Measurements from ENCODE around the gene MXD1.
A peak's percentile ranks its signal among the peaks of the same experiment; 100 is the strongest.
"Not testable (repeated sequence)": the region's sequence is repeated elsewhere in the genome, so short reads cannot be mapped to it uniquely, and the experiment has no call there.

The MXD1 gene

GRCh38 chr2:69914950-69915945 is at the start of gene MXD1:
TSS of gene MXD1 (plus strand) at chr2:69915109. CDS start at chr2:69915331, 222 bp downstream.
- no peak for FAIRE-seq

- FAIRE-seq = no peak
These were observed 26.5 kb upstream of the MXD1 start for GRCh38 chr2:69888451-69888850.

GRCh38 chr2:69889302-69889701 is 25.6 kb upstream of the MXD1 start:
- FAIRE-seq = no peak

GRCh38 chr2:69890881-69891280 is 24.0 kb upstream of the MXD1 start:
- FAIRE-seq = no peak

GRCh38 chr2:69892838-69893424 is 22.0 kb upstream of the MXD1 start:
- FAIRE-seq = not testable (repeated sequence)

- FAIRE-seq = peak; percentile 23
These were observed 21.0 kb upstream of the MXD1 start, which contains the start of gene SNRNP27 for GRCh38 chr2:69893684-69894551. TSS of gene SNRNP27 (plus strand) at chr2:69893956. CDS start at chr2:69893985, 29 bp downstream.

- not testable (repeated sequence) for FAIRE-seq
These were observed 20.2 kb upstream of the MXD1 start for GRCh38 chr2:69894737-69895136.

- no peak for FAIRE-seq
These were observed 12.5 kb upstream of the MXD1 start for GRCh38 chr2:69902213-69902922.

GRCh38 chr2:69907216-69907615 is 7.7 kb upstream of the MXD1 start:
- no peak for FAIRE-seq

- peak; percentile 96 for FAIRE-seq
These were observed 2.8 kb upstream of the MXD1 start for GRCh38 chr2:69911985-69912563.

- peak; percentile 100 for FAIRE-seq
These were observed 552 bp upstream of the MXD1 start for GRCh38 chr2:69914164-69914949.

GRCh38 chr2:69916106-69916505 is 1.2 kb downstream of the MXD1 start:
- no peak for FAIRE-seq

- FAIRE-seq = no peak
These were observed 2.9 kb downstream of the MXD1 start for GRCh38 chr2:69917852-69918251.

- FAIRE-seq = no peak
These were observed 3.5 kb downstream of the MXD1 start for GRCh38 chr2:69918401-69918800.

GRCh38 chr2:69923116-69923515 is 8.2 kb downstream of the MXD1 start:
- FAIRE-seq = no peak

- no peak for FAIRE-seq
These were observed 12.1 kb downstream of the MXD1 start for GRCh38 chr2:69926849-69927515.

GRCh38 chr2:69931832-69932595 is 17.1 kb downstream of the MXD1 start:
- no peak for FAIRE-seq

- no peak for FAIRE-seq
These were observed 17.6 kb downstream of the MXD1 start for GRCh38 chr2:69932596-69932922.

- FAIRE-seq = no peak
These were observed 18.4 kb downstream of the MXD1 start for GRCh38 chr2:69933254-69933828.

Measured in endometrium (tissue), 2 donors.